Peyer's patch (tissue), 4 donors: Measurements from ENCODE around the gene SAMM50. TPM values are rescaled to one million over a fixed set of nuclear protein-coding genes. Genes with fewer than 3 reads are reported as not detected.

ENCODE experiments used
- DNase-seq, 3 donors: peaks; one replicate each; pipeline ENCODE4 v3.0.0-alpha.2; 2017 to 2019
- H3K27ac ChIP-seq, 4 donors: fragments of 200-600 bp; sonication (generic); one replicate each; pipeline ENCODE4 v1.5.1; 2016 to 2019
- H3K27me3 ChIP-seq, 2 donors: fragments of 200-600 bp; sonication (generic); one replicate each; pipeline ENCODE4 v1.5.1; 2019
- H3K36me3 ChIP-seq, 3 donors: fragments of 200-600 bp; sonication (generic); one replicate each; pipeline ENCODE4 v1.5.1; 2016 to 2019
- H3K4me1 ChIP-seq, 4 donors: fragments of 200-600 bp; sonication (generic); one replicate each; pipeline ENCODE4 v1.5.1; 2016 to 2019
- H3K4me3 ChIP-seq, 4 donors: fragments of 200-600 bp; sonication (generic); 1 replicate in 3 of 4; 2 replicates in 1 of 4; pipeline ENCODE4 v1.5.1; 2016 to 2019; ENCODE audit warnings: mild to moderate bottlenecking in 1 of 4
- H3K9me3 ChIP-seq, 4 donors: fragments of 200-600 bp; sonication (generic); one replicate each; pipeline ENCODE4 v1.5.1; 2016 to 2019; ENCODE audit warnings: mild to moderate bottlenecking in 1 of 4
- POLR2A ChIP-seq, 2 donors: fragments of 450-650 bp; IDR thresholded peaks; one replicate each; pipeline ENCODE4 v1.5.1; 2017; ENCODE audit warnings: antibody characterized with exemption in 2 of 2, mild to moderate bottlenecking in 2 of 2, moderate library complexity in 2 of 2
- total RNA-seq, 4 donors: library from RNA; depleted of rRNA; stranded (reverse); fragments of >200 nt; gene quantifications; one replicate each; pipeline ENCODE4 v1.1.0, GENCODE V29; 2016
- TF ChIP-seq, protein P1 (sequence below), 6 experiments: fragments of 450-650 bp in 4 of 6; fragments of 200-600 bp in 2 of 6; sonication (generic) in 1 of 6; IDR thresholded peaks; one replicate each; pipeline ENCODE4 v1.5.1; 2017 to 2019; ENCODE audit warnings: antibody characterized with exemption in 6 of 6, mild to moderate bottlenecking in 3 of 6, moderate library complexity in 1 of 6

Gene SAMM50
- total RNA-seq, 4 donors from 2014 or later, result 26.4 to 39.8 (median 34.1) TPM

DNA sequence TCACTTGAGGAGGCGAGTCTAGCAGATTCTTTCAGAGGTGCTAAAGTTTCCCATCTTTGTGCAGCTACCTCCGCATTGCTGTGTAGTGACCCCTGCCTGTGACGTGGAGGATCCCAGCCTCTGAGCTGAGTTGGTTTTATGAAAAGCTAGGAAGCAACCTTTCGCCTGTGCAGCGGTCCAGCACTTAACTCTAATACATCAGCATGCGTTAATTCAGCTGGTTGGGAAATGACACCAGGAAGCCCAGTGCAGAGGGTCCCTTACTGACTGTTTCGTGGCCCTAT is 8.9 kb upstream of the SAMM50 start:
- no peak for DNase-seq
- H3K4me3 ChIP-seq, result no peak overlapping the region
- no peak for TF ChIP-seq POLR2A (IDR thresholded peaks at IDR 0.05)
- TF ChIP-seq, protein P1, sequence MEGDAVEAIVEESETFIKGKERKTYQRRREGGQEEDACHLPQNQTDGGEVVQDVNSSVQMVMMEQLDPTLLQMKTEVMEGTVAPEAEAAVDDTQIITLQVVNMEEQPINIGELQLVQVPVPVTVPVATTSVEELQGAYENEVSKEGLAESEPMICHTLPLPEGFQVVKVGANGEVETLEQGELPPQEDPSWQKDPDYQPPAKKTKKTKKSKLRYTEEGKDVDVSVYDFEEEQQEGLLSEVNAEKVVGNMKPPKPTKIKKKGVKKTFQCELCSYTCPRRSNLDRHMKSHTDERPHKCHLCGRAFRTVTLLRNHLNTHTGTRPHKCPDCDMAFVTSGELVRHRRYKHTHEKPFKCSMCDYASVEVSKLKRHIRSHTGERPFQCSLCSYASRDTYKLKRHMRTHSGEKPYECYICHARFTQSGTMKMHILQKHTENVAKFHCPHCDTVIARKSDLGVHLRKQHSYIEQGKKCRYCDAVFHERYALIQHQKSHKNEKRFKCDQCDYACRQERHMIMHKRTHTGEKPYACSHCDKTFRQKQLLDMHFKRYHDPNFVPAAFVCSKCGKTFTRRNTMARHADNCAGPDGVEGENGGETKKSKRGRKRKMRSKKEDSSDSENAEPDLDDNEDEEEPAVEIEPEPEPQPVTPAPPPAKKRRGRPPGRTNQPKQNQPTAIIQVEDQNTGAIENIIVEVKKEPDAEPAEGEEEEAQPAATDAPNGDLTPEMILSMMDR (IDR thresholded peaks at IDR 0.05), result no peak

DNA sequence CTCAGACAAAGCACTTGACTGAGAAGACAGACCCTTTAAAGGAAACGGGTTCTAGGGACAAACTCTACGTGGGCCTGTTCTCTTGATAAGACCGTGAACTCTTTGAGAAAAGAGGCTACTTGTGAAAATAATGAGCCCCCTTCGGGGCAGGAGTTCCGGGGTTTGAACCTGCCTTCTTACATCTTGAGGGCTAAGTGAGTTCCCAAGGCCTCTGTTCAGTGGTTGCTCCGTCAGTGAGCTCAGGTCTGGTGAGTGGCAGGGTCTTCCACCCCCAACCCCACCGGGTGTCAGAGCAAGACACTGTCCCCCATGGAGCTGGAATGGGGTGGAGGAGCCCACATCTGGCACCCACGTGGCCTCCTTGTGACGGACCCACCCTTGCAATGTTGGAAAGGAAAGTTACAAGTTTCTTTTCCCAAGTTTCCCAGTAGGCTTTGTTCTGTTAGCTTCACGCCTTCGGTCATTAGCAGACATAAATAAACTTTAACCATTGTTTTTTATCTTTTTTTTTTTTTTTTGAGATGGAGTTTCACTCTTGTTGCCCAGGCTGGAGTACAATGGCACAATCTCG is 6.3 kb upstream of the SAMM50 start:
- H3K36me3 ChIP-seq, result no peaks in the 10 kb centered on the region
- H3K4me3 ChIP-seq, result no peak overlapping the region
- H3K4me1 ChIP-seq, result no peaks in the 10 kb centered on the region
- H3K27ac ChIP-seq, result no peak overlapping the region
- no peak for TF ChIP-seq POLR2A (IDR thresholded peaks at IDR 0.05)
- TF ChIP-seq, protein P1 (IDR thresholded peaks at IDR 0.05), result no peak
- no peaks in the 10 kb centered on the region for H3K27me3 ChIP-seq
- H3K9me3 ChIP-seq, result no peaks in the 10 kb centered on the region
- DNase-seq, result no peak

More for the DNA sequence above, 8.9 kb upstream of the SAMM50 start:
- Histone ChIP-seq H3K36me3 (no peaks in the 10 kb centered on the region), H3K9me3 (no peaks in the 10 kb centered on the region), H3K27ac (no peak overlapping the region), H3K4me1 (no peaks in the 10 kb centered on the region), H3K27me3 (no peaks in the 10 kb centered on the region)

DNA sequence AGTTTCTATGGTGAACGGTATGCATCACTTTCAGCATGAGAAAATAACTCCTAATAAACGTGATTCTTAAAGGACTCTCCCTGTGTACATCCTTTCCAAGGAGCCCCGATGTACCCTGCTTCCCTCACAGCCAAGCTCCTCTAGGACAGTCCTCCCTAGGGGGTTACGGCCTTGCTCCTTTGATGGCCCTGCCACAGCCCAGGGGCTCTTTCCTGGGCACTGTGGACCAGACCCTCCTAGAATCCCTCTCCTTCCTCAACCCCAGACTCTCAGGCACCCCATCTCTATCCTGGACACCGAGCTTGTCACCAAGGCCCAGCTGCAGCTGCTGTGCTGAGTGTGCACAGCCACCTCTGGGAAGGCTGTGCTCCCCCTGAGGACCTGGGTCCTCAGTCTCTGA is 3.9 kb upstream of the SAMM50 start:
- DNase-seq, result no peak
- Histone ChIP-seq H3K9me3 (no peaks in the 10 kb centered on the region), H3K27me3 (no peaks in the 10 kb centered on the region), H3K27ac (no peak overlapping the region), H3K36me3 (no peaks in the 10 kb centered on the region), H3K4me3 (no peak overlapping the region), H3K4me1 (peaks cover 0 to 4% (median 1%) of the 10 kb centered on the region in 4 donors)
- no peak for TF ChIP-seq POLR2A (IDR thresholded peaks at IDR 0.05)
- TF ChIP-seq, protein P1 (IDR thresholded peaks at IDR 0.05), result no peak

DNA sequence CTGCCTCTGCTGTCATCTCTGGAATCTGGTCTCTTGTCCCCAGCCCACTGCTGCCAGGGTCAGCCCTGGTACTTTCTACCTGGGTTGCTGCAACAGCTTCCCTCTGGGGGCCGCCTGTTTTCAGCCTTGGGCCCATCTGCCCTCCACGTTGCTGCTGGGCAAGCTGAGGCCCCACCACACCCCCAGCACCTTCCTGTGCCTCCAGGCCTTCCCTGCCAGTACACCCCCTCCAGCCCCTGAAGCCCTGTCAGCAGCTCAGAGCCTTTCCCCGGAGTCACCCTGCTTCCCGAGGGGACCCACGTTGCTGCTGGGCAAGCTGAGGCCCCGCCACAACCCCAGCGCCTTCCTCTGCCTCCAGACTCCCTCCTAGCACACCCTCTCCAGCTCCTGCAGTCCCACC is 3.3 kb upstream of the SAMM50 start:
- Histone ChIP-seq H3K4me1 (peaks cover 0 to 10% (median 2%) of the 10 kb centered on the region in 4 donors), H3K9me3 (no peaks in the 10 kb centered on the region), H3K27ac (no peak overlapping the region), H3K4me3 (no peak overlapping the region), H3K36me3 (no peaks in the 10 kb centered on the region), H3K27me3 (no peaks in the 10 kb centered on the region)
- no peak for TF ChIP-seq POLR2A (IDR thresholded peaks at IDR 0.05)
- TF ChIP-seq, protein P1 (IDR thresholded peaks at IDR 0.05), result no peak
- DNase-seq, result no peak

DNA sequence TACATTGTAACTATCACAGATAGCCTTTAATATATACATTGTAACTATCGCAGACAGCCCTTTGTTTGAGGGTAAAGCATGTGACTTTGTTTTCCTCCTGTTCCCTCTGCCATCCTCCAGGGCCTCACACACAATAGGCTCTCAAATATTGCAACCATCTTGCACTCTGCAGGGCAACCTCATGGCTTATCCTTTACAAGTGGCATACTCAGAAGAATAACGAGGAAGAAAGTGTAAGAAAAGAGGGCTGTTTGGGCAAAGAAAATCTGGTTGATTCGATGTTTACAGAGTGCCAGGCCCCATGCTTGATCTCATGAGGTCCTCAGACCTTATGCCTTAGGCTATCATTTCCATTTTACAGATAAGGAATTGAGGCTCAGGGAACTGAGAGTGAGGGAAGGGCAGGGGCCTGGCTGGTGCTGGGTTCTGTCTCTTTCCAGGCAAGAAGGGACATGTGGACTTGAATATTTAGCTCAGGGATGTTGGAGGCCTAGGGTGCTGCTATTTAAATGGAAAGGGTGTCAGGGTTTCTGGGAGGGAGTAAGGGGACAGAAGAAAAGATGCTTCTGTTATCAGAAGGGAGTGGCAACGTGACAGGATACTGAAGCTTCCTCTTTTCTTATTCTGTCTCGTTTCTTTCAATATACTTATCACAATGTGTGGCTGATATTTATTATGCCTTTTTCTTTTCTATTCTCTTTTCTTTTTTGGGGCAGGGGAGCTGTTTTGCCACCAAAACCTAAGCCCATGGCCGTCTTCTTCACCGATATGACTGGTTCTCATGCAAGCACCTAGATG is 1.1 kb upstream of the SAMM50 start:
- Histone ChIP-seq H3K4me1 (peaks cover 0 to 20% (median 2%) of the 10 kb centered on the region in 4 donors), H3K36me3 (no peaks in the 10 kb centered on the region), H3K9me3 (no peaks in the 10 kb centered on the region), H3K27me3 (no peaks in the 10 kb centered on the region), H3K27ac (peak overlapping the region in 1 of 4 donors; percentile 83), H3K4me3 (peak overlapping the region; percentile 75 to 93 (median 82))
- TF ChIP-seq, protein P1 (IDR thresholded peaks at IDR 0.05), result no peak
- no peak for DNase-seq
